ENCODE data around the gene TMEM154. TPM values are rescaled to one million over a fixed set of nuclear protein-coding genes. Genes with fewer than 3 reads are reported as not detected.
A peak's percentile ranks its signal among the peaks of the same experiment; 100 is the strongest.

The TMEM154 gene
- total RNA-seq, 2 experiments from 2014 or later, result 17.3 to 20.4 TPM

- no peak overlapping the region for H3K27ac Mint-ChIP-seq
- no peak for DNase-seq
- no peaks in the 10 kb centered on the region for H3K4me1 Mint-ChIP-seq (ENCODE audit: low read depth)
- H3K36me3 Mint-ChIP-seq (ENCODE audit: low read depth), result no peaks in the 10 kb centered on the region
- intact Hi-C loops (cut with micrococcal nuclease), result loop anchor here (5.0 kb wide), 1 partner anchor 59 kb away; no protein-coding TSS in a partner anchor
- CTCF ChIA-PET, result interaction anchor here (0.6 kb wide), 1 partner anchor 525 kb away, joined by 5 read pairs; no protein-coding TSS in a partner anchor
- no peak overlapping the region for H3K4me3 Mint-ChIP-seq
- peaks cover 7% of the 10 kb centered on the region for H3K9me3 Mint-ChIP-seq
- H3K27me3 Mint-ChIP-seq (ENCODE audit: low read depth), result no peaks in the 10 kb centered on the region
Measured at GRCh38 chr4:152708796-152709195, 29.0 kb upstream of the TMEM154 start.

DNA sequence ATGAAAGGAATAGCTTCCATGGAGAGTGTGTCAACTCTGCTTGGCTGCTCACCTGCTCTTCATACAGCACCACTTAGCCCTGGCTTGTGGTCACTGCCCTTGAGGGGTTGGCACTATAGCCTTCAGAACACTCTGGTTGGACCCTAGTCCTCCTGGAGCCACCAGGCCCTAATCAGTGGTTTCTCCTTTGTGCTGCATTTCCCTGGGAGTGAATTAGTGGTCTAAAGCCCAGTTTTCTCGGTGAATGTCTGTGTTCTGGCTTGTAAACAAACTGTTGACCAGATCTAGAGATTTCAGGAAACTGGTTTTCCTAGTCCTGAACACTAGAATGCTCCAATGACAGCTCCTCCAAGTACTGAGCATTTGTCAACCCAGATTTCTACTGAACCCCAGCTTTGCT, 28.6 kb upstream of the TMEM154 start:
- peaks cover 7% of the 10 kb centered on the region for H3K9me3 Mint-ChIP-seq

DNA sequence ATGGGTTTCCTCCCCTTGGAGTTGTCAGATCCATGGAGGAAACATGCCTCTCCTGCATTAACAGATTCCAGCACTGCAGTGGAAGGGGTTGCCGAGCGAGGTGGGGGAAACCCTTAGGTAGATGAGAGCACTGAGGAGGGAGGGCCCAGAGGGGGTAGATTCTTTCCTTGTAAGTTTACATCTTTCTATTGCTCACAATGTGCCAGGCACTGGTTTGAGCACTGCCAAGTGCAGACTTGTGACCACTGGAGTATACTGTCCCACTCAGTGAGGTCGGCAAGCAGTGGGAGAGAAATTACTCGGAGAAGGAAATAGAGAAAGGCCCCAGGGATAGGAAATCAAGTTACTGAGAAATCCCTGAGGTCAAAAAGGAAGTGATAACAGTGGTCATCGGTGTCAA, 27.8 kb upstream of the TMEM154 start:
- Mint-ChIP-seq H3K9me3 (peaks cover 7% of the 10 kb centered on the region), H3K27ac (no peak overlapping the region), H3K4me1 (ENCODE audit: low read depth) (no peaks in the 10 kb centered on the region), H3K4me3 (no peak overlapping the region), H3K36me3 (ENCODE audit: low read depth) (peaks cover 2% of the 10 kb centered on the region), H3K27me3 (ENCODE audit: low read depth) (peaks cover 2% of the 10 kb centered on the region)
- CTCF ChIA-PET, result no interaction called here
- intact Hi-C loops (cut with micrococcal nuclease), result loop anchor here (5.0 kb wide), 1 partner anchor 60 kb away; no protein-coding TSS in a partner anchor
- DNase-seq, result no peak

More for the DNA sequence above, 28.6 kb upstream of the TMEM154 start:
- intact Hi-C loops (cut with micrococcal nuclease), result loop anchor here (5.0 kb wide), 1 partner anchor 59 kb away; no protein-coding TSS in a partner anchor
- Mint-ChIP-seq H3K27ac (no peak overlapping the region), H3K27me3 (ENCODE audit: low read depth) (peaks cover 2% of the 10 kb centered on the region), H3K36me3 (ENCODE audit: low read depth) (peaks cover 2% of the 10 kb centered on the region), H3K4me3 (no peak overlapping the region), H3K4me1 (ENCODE audit: low read depth) (no peaks in the 10 kb centered on the region)
- DNase-seq, result no peak
- CTCF ChIA-PET, result no interaction called here

GRCh38 chr4:152705903-152706302, 26.1 kb upstream of the TMEM154 start:
- Mint-ChIP-seq H3K4me3 (no peak overlapping the region), H3K36me3 (ENCODE audit: low read depth) (peaks cover 2% of the 10 kb centered on the region), H3K4me1 (ENCODE audit: low read depth) (no peaks in the 10 kb centered on the region), H3K27ac (no peak overlapping the region), H3K27me3 (ENCODE audit: low read depth) (peaks cover 6% of the 10 kb centered on the region), H3K9me3 (peaks cover 7% of the 10 kb centered on the region)
- no peak for DNase-seq
- CTCF ChIA-PET, result interaction anchor here (0.8 kb wide), 1 partner anchor 23 kb away, joined by 3 read pairs; no protein-coding TSS in a partner anchor
- intact Hi-C loops (cut with micrococcal nuclease), result loop anchor here (5.0 kb wide), 1 partner anchor 61 kb away; no protein-coding TSS in a partner anchor

GRCh38 chr4:152704788-152705187, 25.0 kb upstream of the TMEM154 start:
- no peaks in the 10 kb centered on the region for H3K4me1 Mint-ChIP-seq (ENCODE audit: low read depth)
- H3K9me3 Mint-ChIP-seq, result peaks cover 7% of the 10 kb centered on the region
- peaks cover 6% of the 10 kb centered on the region for H3K27me3 Mint-ChIP-seq (ENCODE audit: low read depth)
- intact Hi-C loops (cut with micrococcal nuclease), result loop anchor here (5.0 kb wide), 1 partner anchor 63 kb away; no protein-coding TSS in a partner anchor
- no peak for DNase-seq
- peaks cover 2% of the 10 kb centered on the region for H3K36me3 Mint-ChIP-seq (ENCODE audit: low read depth)
- no peak overlapping the region for H3K27ac Mint-ChIP-seq
- H3K4me3 Mint-ChIP-seq, result no peak overlapping the region
- CTCF ChIA-PET, result interaction anchor here (0.7 kb wide), 1 partner anchor 30 kb away, joined by 3 read pairs; no protein-coding TSS in a partner anchor

- Mint-ChIP-seq H3K27me3 (ENCODE audit: low read depth) (peaks cover 6% of the 10 kb centered on the region), H3K36me3 (ENCODE audit: low read depth) (peaks cover 2% of the 10 kb centered on the region), H3K27ac (no peak overlapping the region), H3K4me3 (no peak overlapping the region), H3K9me3 (peaks cover 6% of the 10 kb centered on the region), H3K4me1 (ENCODE audit: low read depth) (peaks cover 8% of the 10 kb centered on the region)
- DNase-seq, result no peak
- CTCF ChIA-PET, result interaction anchor here (0.7 kb wide), 1 partner anchor 145 kb away, joined by 3 read pairs; no protein-coding TSS in a partner anchor
- intact Hi-C loops (cut with micrococcal nuclease), result no loop called here
Measured at GRCh38 chr4:152700151-152700550, 20.4 kb upstream of the TMEM154 start.

- Mint-ChIP-seq H3K4me1 (ENCODE audit: low read depth) (peaks cover 8% of the 10 kb centered on the region), H3K4me3 (no peak overlapping the region), H3K27me3 (ENCODE audit: low read depth) (peaks cover 6% of the 10 kb centered on the region), H3K36me3 (ENCODE audit: low read depth) (peaks cover 2% of the 10 kb centered on the region), H3K27ac (no peak overlapping the region), H3K9me3 (no peaks in the 10 kb centered on the region)
- intact Hi-C loops (cut with micrococcal nuclease), result no loop called here
- CTCF ChIA-PET, result interaction anchor here (1.1 kb wide), 1 partner anchor 198 kb away, joined by 3 read pairs; no protein-coding TSS in a partner anchor
- no peak for DNase-seq
Measured at GRCh38 chr4:152699313-152699712, 19.5 kb upstream of the TMEM154 start.

GRCh38 chr4:152698089-152698499, 18.3 kb upstream of the TMEM154 start:
- Mint-ChIP-seq H3K9me3 (no peaks in the 10 kb centered on the region), H3K27me3 (ENCODE audit: low read depth) (peaks cover 4% of the 10 kb centered on the region), H3K4me1 (ENCODE audit: low read depth) (peaks cover 8% of the 10 kb centered on the region), H3K36me3 (ENCODE audit: low read depth) (no peaks in the 10 kb centered on the region), H3K27ac (no peak overlapping the region), H3K4me3 (no peak overlapping the region)
- no peak for DNase-seq
- CTCF ChIA-PET, result no interaction called here
- intact Hi-C loops (cut with micrococcal nuclease), result no loop called here

GRCh38 chr4:152697284-152698088, 17.7 kb upstream of the TMEM154 start:
- peaks cover 8% of the 10 kb centered on the region for H3K4me1 Mint-ChIP-seq (ENCODE audit: low read depth)
- H3K36me3 Mint-ChIP-seq (ENCODE audit: low read depth), result no peaks in the 10 kb centered on the region
- H3K9me3 Mint-ChIP-seq, result no peaks in the 10 kb centered on the region
- H3K27me3 Mint-ChIP-seq (ENCODE audit: low read depth), result peaks cover 4% of the 10 kb centered on the region
- intact Hi-C loops (cut with micrococcal nuclease), result no loop called here
- no peak for DNase-seq
- no peak overlapping the region for H3K4me3 Mint-ChIP-seq
- H3K27ac Mint-ChIP-seq, result no peak overlapping the region
- CTCF ChIA-PET, result no interaction called here

- CTCF ChIA-PET, result no interaction called here
- Mint-ChIP-seq H3K27me3 (ENCODE audit: low read depth) (peaks cover 2% of the 10 kb centered on the region), H3K4me3 (no peak overlapping the region), H3K9me3 (no peaks in the 10 kb centered on the region), H3K4me1 (ENCODE audit: low read depth) (peaks cover 8% of the 10 kb centered on the region), H3K36me3 (ENCODE audit: low read depth) (no peaks in the 10 kb centered on the region), H3K27ac (no peak overlapping the region)
- DNase-seq, result peak; percentile 60
- intact Hi-C loops (cut with micrococcal nuclease), result no loop called here
Measured at GRCh38 chr4:152696764-152697261, 17.0 kb upstream of the TMEM154 start.

GRCh38 chr4:152693871-152694270, 14.1 kb upstream of the TMEM154 start:
- peaks cover 2% of the 10 kb centered on the region for H3K27me3 Mint-ChIP-seq (ENCODE audit: low read depth)
- no peak for DNase-seq
- H3K4me3 Mint-ChIP-seq, result no peak overlapping the region
- H3K36me3 Mint-ChIP-seq (ENCODE audit: low read depth), result no peaks in the 10 kb centered on the region
- peaks cover 8% of the 10 kb centered on the region for H3K4me1 Mint-ChIP-seq (ENCODE audit: low read depth)
- no peak overlapping the region for H3K27ac Mint-ChIP-seq
- CTCF ChIA-PET, result interaction anchor here (0.7 kb wide), 1 partner anchor 49 kb away, joined by 3 read pairs; no protein-coding TSS in a partner anchor
- H3K9me3 Mint-ChIP-seq, result no peaks in the 10 kb centered on the region
- intact Hi-C loops (cut with micrococcal nuclease), result no loop called here

GRCh38 chr4:152691761-152692160, 12.0 kb upstream of the TMEM154 start:
- Mint-ChIP-seq H3K4me1 (ENCODE audit: low read depth) (peaks cover 2% of the 10 kb centered on the region), H3K36me3 (ENCODE audit: low read depth) (no peaks in the 10 kb centered on the region), H3K4me3 (no peak overlapping the region), H3K9me3 (no peaks in the 10 kb centered on the region), H3K27me3 (ENCODE audit: low read depth) (peaks cover 3% of the 10 kb centered on the region), H3K27ac (no peak overlapping the region)
- intact Hi-C loops (cut with micrococcal nuclease), result no loop called here
- DNase-seq, result no peak
- CTCF ChIA-PET, result no interaction called here

Data from activated naive CD4-positive, alpha-beta T cell treated with anti-CD3 and anti-CD28 coated beads for 36 hours (primary cell).